Measurements from ENCODE around the gene ADAM22.

GRCh38 chr7:88200261-88200660 is 266.2 kb downstream of the ADAM22 start:
- no peak for TF ChIP-seq RAD51 (IDR thresholded peaks at IDR 0.05)
- no peak for TF ChIP-seq CTCF (IDR thresholded peaks at IDR 0.05 in 2 of 3, conservative IDR thresholded peaks at IDR 0.05 in 1 of 3; ENCODE audit: control insufficient read depth in 2 of 3, extremely low read depth in 1 of 3, insufficient read depth in 1 of 3, low read depth in 3 of 3, low read length in 3 of 3)
- TF ChIP-seq ZBTB33 (IDR thresholded peaks at IDR 0.05), result no peak
- TF ChIP-seq TAF1 (IDR thresholded peaks at IDR 0.05; ENCODE audit: borderline replicate concordance, low read depth, low read length), result no peak
- TF ChIP-seq YY1 (IDR thresholded peaks at IDR 0.05; ENCODE audit: low read depth, low read length), result no peak
- TF ChIP-seq ATF2 (IDR thresholded peaks at IDR 0.05; ENCODE audit: low read length), result no peak
- TF ChIP-seq HDAC2 (IDR thresholded peaks at IDR 0.05), result no peak
- no peak for TF ChIP-seq POLR2AphosphoS5 (IDR thresholded peaks at IDR 0.05; ENCODE audit: low read length)
- TF ChIP-seq SP1 (IDR thresholded peaks at IDR 0.05; ENCODE audit: low read depth, low read length), result no peak
- TF ChIP-seq NR2C1 (IDR thresholded peaks at IDR 0.05), result no peak
- no peak for TF ChIP-seq USF2 (IDR thresholded peaks at IDR 0.05; ENCODE audit: borderline replicate concordance, low read depth, low read length)
- TF ChIP-seq POLR2A (IDR thresholded peaks at IDR 0.05; ENCODE audit: low read depth, low read length), result no peak
- no peak for TF ChIP-seq EZH2 (IDR thresholded peaks at IDR 0.05; ENCODE audit: borderline replicate concordance, control insufficient read depth, low read depth, low read length)
- no peak for TF ChIP-seq CBX3 (IDR thresholded peaks at IDR 0.05; ENCODE audit: borderline replicate concordance, low read depth)

Measured in GM12878 (cell line).